Parathyroid adenoma (tissue), 2 donors: ENCODE data around the gene ZMIZ1.
"Not testable (repeated sequence)": the region's sequence is repeated elsewhere in the genome, so short reads cannot be mapped to it uniquely, and the experiment has no call there.

Experiments
- H2AFZ ChIP-seq: fragments of 300-600 bp; sonication (generic); one replicate; pipeline ENCODE4 v1.7.0; 2017; ENCODE audit warnings: antibody characterized with exemption, mild to moderate bottlenecking
- H3K27ac ChIP-seq: fragments of 300-600 bp; sonication (generic); one replicate; pipeline ENCODE4 v1.7.0; 2017
- H3K27me3 ChIP-seq: fragments of 300-600 bp; sonication (generic); one replicate; pipeline ENCODE4 v1.7.0; 2017; ENCODE audit warnings: low read length; ENCODE audit not compliant: control insufficient read depth, insufficient read depth
- H3K36me3 ChIP-seq: fragments of 300-600 bp; sonication (generic); one replicate; pipeline ENCODE4 v1.7.0; 2017; ENCODE audit warnings: low read length; ENCODE audit not compliant: control insufficient read depth, insufficient read depth
- H3K4me1 ChIP-seq: fragments of 300-600 bp; sonication (generic); one replicate; pipeline ENCODE4 v1.7.0; 2017; ENCODE audit warnings: control low read depth
- H3K4me2 ChIP-seq: fragments of 300-600 bp; sonication (generic); one replicate; pipeline ENCODE4 v1.7.0; 2017; ENCODE audit warnings: low read length
- H3K4me3 ChIP-seq: fragments of 300-600 bp; sonication (generic); one replicate; pipeline ENCODE4 v1.7.0; 2017; ENCODE audit warnings: low read depth, low read length
- H3K79me2 ChIP-seq: fragments of 300-600 bp; sonication (generic); one replicate; pipeline ENCODE4 v1.7.0; 2017; ENCODE audit warnings: control low read depth
- H3K9ac ChIP-seq: fragments of 300-600 bp; sonication (generic); one replicate; pipeline ENCODE4 v1.7.0; 2017; ENCODE audit warnings: mild to moderate bottlenecking
- H3K9me3 ChIP-seq: fragments of 300-600 bp; sonication (generic); one replicate; pipeline ENCODE4 v1.7.0; 2017; ENCODE audit warnings: low read length; ENCODE audit not compliant: control insufficient read depth
- TF ChIP-seq, protein P1 (sequence below): fragments of 300-600 bp; sonication (generic); IDR thresholded peaks from one replicate; pipeline ENCODE4 v1.7.0; 2017; ENCODE audit warnings: antibody characterized with exemption, mild to moderate bottlenecking
- donor health status: primary hyperparathyroidism.

The ZMIZ1 gene

DNA sequence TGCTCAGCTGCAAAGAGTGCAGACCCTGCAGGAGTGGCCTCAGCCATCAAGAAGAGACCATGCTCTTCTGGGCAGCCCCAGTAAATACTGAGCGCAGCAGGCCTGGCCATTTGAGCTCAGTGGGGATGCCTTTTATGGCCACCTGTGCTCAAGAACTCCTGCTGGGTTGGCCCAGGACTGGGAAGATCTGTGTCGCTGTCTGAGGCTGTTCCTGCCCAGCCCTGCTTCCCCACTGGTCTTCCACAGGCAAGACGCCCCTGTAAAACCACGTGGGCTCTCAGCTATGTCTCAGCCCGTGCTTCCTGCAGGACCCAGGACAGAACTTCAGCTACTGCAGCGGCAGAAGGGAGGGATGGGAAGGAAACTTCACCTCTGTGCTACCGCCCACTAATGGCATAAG, 268.0 kb downstream of the ZMIZ1 start:
- H3K4me3 ChIP-seq, result no peak overlapping the region
- H3K4me1 ChIP-seq, result peaks cover 28% of the 10 kb centered on the region
- no peaks in the 10 kb centered on the region for H3K9me3 ChIP-seq
- TF ChIP-seq, protein P1, sequence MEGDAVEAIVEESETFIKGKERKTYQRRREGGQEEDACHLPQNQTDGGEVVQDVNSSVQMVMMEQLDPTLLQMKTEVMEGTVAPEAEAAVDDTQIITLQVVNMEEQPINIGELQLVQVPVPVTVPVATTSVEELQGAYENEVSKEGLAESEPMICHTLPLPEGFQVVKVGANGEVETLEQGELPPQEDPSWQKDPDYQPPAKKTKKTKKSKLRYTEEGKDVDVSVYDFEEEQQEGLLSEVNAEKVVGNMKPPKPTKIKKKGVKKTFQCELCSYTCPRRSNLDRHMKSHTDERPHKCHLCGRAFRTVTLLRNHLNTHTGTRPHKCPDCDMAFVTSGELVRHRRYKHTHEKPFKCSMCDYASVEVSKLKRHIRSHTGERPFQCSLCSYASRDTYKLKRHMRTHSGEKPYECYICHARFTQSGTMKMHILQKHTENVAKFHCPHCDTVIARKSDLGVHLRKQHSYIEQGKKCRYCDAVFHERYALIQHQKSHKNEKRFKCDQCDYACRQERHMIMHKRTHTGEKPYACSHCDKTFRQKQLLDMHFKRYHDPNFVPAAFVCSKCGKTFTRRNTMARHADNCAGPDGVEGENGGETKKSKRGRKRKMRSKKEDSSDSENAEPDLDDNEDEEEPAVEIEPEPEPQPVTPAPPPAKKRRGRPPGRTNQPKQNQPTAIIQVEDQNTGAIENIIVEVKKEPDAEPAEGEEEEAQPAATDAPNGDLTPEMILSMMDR, result no peak
- H3K79me2 ChIP-seq, result no peaks in the 10 kb centered on the region
- H3K4me2 ChIP-seq, result no peak overlapping the region
- H3K36me3 ChIP-seq, result no peaks in the 10 kb centered on the region
- no peak overlapping the region for H3K9ac ChIP-seq
- no peaks in the 10 kb centered on the region for H3K27me3 ChIP-seq
- H2AFZ ChIP-seq, result no peak overlapping the region
- no peak overlapping the region for H3K27ac ChIP-seq

DNA sequence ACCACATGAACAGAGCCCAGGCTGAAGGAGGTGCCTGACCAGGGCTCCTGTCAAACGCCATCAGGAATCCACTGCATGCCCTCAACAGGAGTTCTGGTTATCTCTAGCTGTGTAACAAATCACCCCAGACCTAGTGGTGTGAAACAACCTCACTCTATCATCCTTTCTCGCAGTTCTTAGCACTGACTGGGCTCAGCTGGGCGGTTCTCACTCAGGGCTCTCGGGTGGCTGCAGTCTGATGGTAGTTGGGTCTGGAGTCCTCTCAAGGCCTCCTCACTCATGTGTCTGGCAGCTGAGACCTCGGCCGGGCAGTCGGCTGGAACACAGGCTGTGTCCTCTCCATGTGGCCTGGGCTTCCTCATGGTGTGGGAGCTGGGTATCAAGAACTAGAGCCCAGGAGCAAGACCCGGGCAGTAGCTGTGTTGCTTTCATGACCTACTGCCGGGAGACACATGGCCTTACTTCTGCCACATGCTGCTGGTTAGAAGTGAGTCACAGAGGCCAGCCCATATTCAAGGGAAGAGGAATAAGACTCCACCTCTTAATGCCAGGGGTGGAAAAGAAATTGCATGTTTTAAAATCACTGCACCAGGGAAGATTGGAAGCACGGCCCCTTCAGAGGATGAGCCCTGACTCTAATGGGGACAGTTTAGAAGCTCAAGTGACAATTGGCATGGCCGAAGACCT, 269.2 kb downstream of the ZMIZ1 start:
- H3K4me1 ChIP-seq, result peaks cover 39% of the 10 kb centered on the region
- not testable (repeated sequence) for H3K4me2 ChIP-seq, H3K79me2 ChIP-seq, H3K4me3 ChIP-seq, H3K27me3 ChIP-seq, H3K9ac ChIP-seq, H2AFZ ChIP-seq, H3K9me3 ChIP-seq, H3K27ac ChIP-seq, H3K36me3 ChIP-seq

DNA sequence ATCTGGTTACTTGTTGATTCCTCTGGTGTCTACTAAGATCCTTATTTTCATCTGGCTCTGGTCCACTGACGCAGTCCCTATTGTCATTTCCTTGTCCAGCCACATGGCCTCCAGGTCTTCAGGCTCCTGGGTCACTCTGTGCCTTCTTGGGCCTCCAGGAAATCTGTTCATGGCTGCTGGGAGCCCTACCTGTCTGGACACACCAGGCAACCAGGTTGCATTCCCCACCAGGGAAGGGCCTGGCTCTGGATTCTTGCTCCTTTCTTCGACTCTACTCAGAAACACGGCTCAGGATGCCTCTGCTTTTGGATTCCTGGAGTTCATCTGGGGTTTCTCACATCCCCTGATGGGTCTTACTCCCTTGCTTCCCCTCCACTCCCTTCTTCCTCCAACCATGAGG, 270.5 kb downstream of the ZMIZ1 start:
- H3K79me2 ChIP-seq, result no peaks in the 10 kb centered on the region
- H2AFZ ChIP-seq, result no peak overlapping the region
- no peak overlapping the region for H3K4me2 ChIP-seq
- no peaks in the 10 kb centered on the region for H3K9me3 ChIP-seq
- H3K9ac ChIP-seq, result no peak overlapping the region
- TF ChIP-seq, protein P1, result no peak
- H3K36me3 ChIP-seq, result no peaks in the 10 kb centered on the region
- no peak overlapping the region for H3K4me3 ChIP-seq
- H3K27me3 ChIP-seq, result no peaks in the 10 kb centered on the region
- H3K27ac ChIP-seq, result no peak overlapping the region
- peaks cover 41% of the 10 kb centered on the region for H3K4me1 ChIP-seq

DNA sequence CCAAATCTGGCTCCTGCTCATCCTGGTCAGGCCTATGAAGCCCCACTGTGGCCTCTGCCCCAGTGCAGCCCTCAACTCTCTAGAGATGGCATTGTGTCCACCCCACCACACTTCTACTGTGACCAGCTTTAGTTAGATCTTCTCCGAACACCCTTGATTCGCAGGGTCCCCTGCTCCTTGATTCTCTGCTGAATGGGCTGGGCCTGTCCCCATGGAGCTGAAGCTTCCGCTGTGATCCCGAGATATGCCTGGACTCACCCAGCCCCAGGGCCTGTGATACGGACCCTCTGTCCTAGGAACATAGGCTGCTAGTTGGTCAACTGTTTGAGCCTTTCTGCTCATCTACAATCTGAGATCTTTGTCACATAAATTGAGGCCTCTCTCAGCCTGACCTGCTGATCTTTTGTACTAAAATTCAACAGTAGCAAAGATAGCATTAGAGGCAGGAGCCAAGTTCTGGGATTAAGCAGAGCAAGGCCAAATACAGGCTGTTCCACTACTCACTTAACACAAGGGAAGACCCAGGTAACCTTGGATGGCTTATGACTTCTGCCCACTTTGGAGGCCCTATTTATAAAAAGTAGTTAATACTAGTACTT, 272.0 kb downstream of the ZMIZ1 start:
- Histone ChIP-seq H3K4me2 (no peak overlapping the region), H3K4me3 (no peak overlapping the region), H2AFZ (peak overlapping the region; percentile 51), H3K27me3 (no peaks in the 10 kb centered on the region), H3K9me3 (no peaks in the 10 kb centered on the region), H3K4me1 (peaks cover 35% of the 10 kb centered on the region), H3K27ac (peak overlapping the region; percentile 51), H3K9ac (no peak overlapping the region), H3K36me3 (no peaks in the 10 kb centered on the region), H3K79me2 (no peaks in the 10 kb centered on the region)
- TF ChIP-seq, protein P1, result no peak

DNA sequence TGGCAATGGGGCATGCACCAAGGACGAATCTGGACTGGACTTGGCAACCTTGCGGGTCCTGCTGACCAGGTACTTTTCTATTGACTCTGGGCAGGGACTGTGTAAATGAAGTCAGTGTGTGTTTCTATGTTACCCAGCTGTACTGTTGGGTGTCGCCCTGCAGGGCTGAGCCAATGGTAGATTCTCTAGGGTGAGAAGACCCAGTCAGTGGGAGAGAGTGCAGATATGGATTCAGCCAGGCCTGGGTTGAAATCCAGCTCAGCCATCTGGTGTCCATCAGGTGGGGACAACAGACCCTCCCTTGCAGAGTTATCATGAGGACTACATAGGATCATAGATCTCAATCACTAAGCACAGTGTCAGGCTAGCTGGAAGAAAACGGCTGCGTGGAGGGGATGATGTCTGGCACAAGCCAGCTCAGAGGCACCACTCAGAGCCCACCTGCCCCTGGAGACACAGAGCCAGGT, 273.6 kb downstream of the ZMIZ1 start:
- peaks cover 38% of the 10 kb centered on the region for H3K4me1 ChIP-seq
- no peaks in the 10 kb centered on the region for H3K36me3 ChIP-seq
- no peak overlapping the region for H3K27ac ChIP-seq
- no peaks in the 10 kb centered on the region for H3K79me2 ChIP-seq
- no peak overlapping the region for H3K9ac ChIP-seq
- no peak overlapping the region for H3K4me2 ChIP-seq
- no peaks in the 10 kb centered on the region for H3K9me3 ChIP-seq
- H3K27me3 ChIP-seq, result no peaks in the 10 kb centered on the region
- peak overlapping the region; percentile 39 for H2AFZ ChIP-seq
- TF ChIP-seq, protein P1, result no peak
- H3K4me3 ChIP-seq, result no peak overlapping the region
